ENCODE measurements around the gene NFILZ.

NFILZ gene

GRCh38 chr19:8642561-8642960, 12.1 kb downstream of the NFILZ start:
- no peak for DNase-seq (ENCODE audit: low spot score)

DNA sequence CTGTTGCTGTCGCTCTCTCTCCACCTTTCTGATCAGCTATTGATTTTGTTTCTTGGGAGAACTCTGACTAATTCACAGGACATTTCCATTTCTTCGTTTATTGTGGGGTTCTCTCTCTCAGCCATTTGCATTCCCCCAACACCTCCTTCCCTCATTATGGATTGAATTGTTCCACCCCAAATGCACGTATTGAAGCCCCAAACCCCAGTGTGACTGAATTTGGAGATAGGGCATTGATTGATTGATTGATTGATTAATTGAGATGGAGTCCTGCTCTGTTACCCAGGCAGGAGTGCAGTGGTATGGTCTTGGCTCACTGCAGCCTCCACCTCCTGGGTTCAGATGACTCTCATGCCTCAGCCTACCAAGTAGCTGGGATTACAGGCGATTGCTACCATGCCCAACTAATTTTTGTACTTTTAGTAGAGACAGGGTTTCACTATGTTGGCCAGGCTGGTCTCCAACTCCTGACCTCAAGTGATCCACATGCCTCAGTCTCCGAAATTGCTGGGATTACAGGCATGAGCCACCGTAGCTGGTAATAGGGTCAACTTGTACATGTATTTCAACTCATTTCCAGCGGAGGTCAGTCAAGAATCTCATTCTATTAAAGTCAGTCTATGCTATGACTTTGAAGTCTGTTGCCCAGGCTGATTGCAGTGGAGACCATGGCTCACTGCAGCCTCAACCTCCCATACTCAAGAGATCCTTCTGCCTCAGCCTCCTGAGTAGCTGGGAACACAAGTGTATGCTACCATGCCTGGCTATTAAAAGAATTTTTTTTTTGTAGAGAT, 13.6 kb downstream of the NFILZ start:
- no peak for DNase-seq (ENCODE audit: low spot score)

DNA sequence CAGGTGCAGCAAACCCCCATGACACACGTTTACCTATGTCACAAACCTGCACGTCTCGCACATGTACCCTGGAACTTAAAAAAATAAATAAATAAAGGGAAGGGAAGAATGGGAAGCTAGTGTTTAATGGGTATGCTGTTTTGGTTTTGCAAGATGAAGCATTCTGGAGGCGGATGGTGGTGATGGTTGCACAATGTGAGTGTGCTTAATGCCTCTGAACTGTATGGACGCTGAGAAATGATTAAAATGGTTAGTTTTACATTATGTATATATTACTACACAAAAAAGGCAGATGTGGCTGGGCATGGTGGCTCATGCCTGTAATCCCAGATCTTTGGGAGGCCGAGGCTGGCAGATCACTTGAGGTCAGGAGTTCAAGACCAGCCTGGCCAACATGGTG, 17.8 kb downstream of the NFILZ start:
- no peak for DNase-seq (ENCODE audit: low spot score)

DNA sequence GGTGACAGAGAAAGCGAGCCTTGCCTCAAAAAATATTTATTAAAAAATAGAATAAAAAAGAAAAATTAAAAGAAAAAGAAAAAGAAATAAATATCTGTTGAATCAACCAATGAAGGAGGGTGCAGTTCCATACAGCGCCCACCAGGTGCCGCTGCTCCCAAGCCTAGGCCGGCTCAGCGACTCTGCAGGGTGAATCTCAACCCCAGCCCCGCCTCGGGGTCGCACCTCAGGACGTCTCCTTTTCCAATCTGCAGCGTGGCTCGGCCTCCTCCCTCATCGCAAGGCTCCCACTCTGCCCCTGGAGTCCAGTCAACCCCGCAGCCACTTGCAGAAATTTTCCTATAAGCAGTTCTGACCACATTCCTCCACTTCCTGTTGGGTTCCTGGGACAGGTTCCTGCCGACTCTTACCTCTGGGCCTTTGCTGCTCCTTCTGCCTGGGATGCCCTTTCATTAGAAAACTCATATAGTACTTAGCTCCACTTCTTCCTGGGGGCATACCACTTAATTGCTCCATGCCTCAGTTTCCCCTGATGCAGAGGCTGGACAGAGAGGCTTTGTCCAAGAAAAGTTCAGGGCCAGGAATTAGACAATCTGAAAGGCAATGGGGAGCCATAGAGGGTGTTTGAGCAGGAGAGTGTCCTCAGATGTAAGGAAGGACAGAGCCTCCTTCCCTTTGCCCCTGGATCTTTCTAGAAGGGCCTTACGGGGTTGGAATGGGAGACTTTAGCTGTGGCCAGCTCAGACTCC, 24.3 kb downstream of the NFILZ start:
- DNase-seq (ENCODE audit: low spot score) = peak; percentile 65

DNA sequence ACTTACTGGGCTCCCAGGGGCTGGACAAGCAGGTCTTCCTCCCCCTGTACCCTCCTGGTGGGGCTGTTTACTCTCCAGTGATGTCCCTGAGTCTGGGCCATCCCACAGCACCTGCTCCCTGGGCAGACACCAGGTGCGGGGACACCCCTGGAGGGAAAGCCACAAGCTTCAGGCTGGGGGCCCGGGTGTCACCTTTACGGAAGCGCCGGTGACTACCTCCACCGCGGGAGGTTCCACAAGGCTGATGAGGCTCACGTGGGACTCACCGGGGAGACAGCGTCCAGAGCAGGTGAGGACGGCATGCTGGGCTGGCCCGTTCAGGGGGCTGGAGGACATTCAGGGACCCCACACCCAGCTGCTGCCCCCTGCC, 24.9 kb downstream of the NFILZ start:
- peak; percentile 21 for DNase-seq (ENCODE audit: low spot score)

DNA sequence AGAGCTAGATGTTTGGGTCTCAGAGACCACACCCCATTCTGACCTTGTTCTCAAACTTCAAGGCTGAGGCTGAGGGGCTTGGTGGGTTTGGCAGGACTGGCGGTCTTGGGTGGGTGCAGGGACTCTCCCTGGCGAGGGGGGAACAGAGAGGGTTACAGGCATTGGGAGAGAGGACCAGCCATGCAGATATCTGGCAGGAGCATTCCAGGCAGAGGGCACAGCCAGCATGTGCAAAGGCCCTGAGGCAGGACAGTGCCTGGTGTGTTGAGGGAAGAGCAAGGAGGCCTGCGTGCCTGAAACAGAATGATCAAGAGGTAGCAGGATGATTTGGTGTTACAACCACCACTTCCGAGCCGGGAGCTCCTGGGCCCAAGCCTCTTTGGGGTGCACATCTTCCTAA, 27.4 kb downstream of the NFILZ start:
- no peak for DNase-seq (ENCODE audit: low spot score)

GRCh38 chr19:8659905-8660304, 29.5 kb downstream of the NFILZ start:
- no peak for DNase-seq (ENCODE audit: low spot score)

GRCh38 chr19:8662263-8662662, 31.8 kb downstream of the NFILZ start:
- no peak for DNase-seq (ENCODE audit: low spot score)

DNA sequence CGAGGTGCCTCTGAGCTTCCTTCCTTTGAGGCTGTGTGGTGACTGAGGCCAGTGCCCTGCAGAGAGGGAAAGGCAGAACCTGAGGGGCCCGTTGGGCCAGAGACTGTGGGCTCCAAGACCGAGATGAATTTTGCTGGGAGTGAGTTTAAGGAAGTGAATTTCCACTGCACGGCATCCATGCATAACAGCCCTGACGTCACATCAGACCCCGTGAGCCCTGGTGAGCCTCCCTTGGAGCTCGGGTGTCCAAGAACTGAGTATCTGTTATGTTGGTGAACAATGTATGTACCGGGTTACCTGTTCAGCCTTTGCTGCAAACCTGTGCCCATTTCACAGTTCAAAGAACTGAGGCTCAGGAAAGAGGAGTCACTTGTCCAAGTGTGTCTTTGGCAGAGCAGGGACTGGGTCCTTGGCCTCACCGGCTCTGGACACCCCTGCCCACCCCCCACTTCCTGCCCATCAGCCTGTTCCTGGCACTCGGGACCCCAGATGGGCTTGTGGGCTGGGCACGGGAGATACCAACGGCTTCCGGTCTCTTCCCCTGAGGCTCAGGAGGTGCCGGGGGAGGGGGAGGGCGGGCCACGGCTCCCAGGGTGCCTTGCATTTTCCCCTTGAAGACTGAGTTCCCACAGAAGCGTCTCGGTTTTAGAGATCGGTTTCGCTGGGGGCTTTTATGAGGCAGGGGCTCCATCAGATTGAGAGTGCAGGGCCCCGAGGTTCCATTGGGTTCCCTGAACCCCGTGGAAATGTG, 33.7 kb downstream of the NFILZ start:
- peak; percentile 52 for DNase-seq (ENCODE audit: low spot score)

DNA sequence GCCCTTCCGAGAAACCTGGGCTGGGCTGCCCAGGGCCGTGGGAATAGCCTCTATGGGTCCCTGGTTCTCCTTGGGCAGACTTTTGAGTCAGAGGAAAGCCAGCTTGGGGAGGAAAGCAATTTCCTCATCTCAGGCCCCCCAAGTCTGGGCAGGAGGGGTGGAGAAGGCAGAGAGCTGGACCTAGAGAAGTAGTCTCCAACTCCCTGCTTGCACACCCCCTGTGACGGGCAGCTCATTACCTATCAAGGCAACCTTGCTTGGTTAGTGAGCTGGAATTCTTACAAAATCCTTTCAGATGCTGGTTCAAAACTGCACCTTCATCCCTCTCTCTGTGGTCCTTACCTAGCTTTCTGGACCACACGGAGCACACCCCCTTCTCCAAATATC, 34.2 kb downstream of the NFILZ start:
- DNase-seq (ENCODE audit: low spot score) = no peak

GRCh38 chr19:8665468-8666213, 35.2 kb downstream of the NFILZ start:
- DNase-seq (ENCODE audit: low spot score) = no peak

DNA sequence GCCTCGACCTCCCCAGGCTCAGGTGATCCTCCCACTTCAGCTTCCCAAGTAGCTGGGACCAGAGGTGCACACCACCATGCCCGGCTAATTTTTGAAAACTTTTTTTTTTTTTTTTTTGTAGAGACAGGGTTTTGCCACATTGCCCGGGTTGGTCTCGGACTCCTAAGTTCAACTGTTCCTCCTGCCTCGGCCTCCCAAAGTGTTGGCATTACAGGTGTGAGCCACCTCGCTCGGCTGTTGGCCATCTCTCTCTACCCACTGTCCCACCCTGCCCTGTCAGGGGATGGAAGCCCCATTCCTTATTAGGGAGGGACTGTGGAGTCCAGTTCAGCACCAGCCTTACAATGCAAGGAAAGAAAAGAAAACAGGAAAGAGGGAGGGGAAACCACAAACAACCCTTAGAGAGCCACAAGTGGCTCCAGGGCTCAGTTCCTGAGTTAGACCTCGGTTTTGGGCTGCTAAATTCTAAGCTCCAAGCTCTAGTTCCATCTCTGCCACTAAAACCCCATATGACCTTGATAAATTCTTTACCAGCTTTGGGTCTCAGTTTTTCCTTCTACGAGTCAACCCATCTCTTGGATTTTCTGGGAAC, 36.5 kb downstream of the NFILZ start:
- DNase-seq (ENCODE audit: low spot score) = no peak

- no peak for DNase-seq (ENCODE audit: low spot score)
Observed at GRCh38 chr19:8673276-8673891, 43.0 kb downstream of the NFILZ start.

DNA sequence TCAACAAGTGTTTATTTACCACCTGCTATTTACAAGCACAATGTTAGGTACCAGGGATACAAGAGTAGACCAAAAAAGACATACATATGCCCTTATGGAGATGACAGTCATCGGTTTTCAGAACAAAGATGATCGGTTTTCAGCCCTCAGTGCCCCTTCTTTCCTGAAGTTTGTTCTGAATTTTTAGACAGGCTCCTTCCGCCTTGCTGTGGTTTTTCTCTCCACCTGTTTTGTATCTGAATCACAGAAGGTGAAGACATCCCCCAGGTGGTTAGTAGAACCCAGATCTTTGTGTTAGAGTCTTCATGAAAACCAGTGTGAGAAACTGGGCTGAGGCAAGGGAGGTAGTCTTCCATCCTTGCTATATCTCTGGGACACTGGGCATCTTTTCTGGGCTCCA, 44.6 kb downstream of the NFILZ start:
- no peak for DNase-seq (ENCODE audit: low spot score)

DNA sequence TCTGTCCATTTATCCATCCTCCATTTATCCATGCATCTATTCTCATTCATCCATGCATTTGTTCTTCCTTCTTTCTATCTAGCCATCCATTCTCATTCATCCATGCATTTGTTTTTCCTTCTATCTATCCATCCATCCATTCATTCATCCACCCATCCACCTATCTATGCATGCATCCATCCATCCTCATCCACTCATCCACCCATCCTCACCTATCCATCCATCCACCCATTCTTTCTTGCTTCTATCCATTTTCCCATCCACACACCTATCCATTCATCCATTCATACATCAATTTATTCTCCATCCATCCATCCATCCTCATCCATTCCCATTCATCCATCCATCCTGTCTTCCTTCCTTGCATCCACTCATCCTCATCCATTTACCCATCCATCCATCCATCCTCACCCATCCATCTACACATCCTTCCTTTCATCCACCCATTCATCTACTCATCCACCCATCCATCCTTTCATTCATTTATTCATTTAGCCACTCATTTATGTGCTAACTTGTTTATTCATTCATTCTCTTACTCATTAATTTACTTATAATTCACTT, 47.9 kb downstream of the NFILZ start:
- DNase-seq (ENCODE audit: low spot score) = no peak
